Measurements from ENCODE around the gene VIM. TPM values are rescaled to one million over a fixed set of nuclear protein-coding genes. Genes with fewer than 3 reads are reported as not detected.
A peak's percentile ranks its signal among the peaks of the same experiment; 100 is the strongest.

VIM gene
- polyA plus RNA-seq (2011; rRNA removed), result 3,965 and 5,431 TPM in 2 replicates
- polyA minus RNA-seq (2011; rRNA and poly(A)+ RNA removed), result 2,786 and 3,002 TPM in 2 replicates

DNA sequence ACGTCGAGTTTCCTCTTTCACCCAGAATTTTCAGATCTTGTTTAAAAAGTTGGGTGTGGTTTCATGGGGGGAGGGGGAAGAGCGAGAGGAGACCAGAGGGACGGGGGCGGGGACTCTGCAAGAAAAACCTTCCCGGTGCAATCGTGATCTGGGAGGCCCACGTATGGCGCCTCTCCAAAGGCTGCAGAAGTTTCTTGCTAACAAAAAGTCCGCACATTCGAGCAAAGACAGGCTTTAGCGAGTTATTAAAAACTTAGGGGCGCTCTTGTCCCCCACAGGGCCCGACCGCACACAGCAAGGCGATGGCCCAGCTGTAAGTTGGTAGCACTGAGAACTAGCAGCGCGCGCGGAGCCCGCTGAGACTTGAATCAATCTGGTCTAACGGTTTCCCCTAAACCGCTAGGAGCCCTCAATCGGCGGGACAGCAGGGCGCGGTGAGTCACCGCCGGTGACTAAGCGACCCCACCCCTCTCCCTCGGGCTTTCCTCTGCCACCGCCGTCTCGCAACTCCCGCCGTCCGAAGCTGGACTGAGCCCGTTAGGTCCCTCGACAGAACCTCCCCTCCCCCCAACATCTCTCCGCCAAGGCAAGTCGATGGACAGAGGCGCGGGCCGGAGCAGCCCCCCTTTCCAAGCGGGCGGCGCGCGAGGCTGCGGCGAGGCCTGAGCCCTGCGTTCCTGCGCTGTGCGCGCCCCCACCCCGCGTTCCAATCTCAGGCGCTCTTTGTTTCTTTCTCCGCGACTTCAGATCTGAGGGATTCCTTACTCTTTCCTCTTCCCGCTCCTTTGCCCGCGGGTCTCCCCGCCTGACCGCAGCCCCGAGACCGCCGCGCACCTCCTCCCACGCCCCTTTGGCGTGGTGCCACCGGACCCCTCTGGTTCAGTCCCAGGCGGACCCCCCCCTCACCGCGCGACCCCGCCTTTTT lies at the start of gene VIM:
Gene VIM (plus strand): TSS at position 151 of the 925 bp plus-strand sequence. CDS start 1,182 bp downstream, outside the sequence.
- TF ChIP-seq, protein P1, sequence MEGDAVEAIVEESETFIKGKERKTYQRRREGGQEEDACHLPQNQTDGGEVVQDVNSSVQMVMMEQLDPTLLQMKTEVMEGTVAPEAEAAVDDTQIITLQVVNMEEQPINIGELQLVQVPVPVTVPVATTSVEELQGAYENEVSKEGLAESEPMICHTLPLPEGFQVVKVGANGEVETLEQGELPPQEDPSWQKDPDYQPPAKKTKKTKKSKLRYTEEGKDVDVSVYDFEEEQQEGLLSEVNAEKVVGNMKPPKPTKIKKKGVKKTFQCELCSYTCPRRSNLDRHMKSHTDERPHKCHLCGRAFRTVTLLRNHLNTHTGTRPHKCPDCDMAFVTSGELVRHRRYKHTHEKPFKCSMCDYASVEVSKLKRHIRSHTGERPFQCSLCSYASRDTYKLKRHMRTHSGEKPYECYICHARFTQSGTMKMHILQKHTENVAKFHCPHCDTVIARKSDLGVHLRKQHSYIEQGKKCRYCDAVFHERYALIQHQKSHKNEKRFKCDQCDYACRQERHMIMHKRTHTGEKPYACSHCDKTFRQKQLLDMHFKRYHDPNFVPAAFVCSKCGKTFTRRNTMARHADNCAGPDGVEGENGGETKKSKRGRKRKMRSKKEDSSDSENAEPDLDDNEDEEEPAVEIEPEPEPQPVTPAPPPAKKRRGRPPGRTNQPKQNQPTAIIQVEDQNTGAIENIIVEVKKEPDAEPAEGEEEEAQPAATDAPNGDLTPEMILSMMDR (IDR thresholded peaks at IDR 0.05; ENCODE audit: insufficient read depth, low read depth, low read length), result peak; percentile 22; the same call in 1 of the 2 replicates
- CTCF ChIA-PET, result interaction anchor here (0.6 to 1.7 kb wide), 7 partner anchors 29 to 370 kb away, joined by 3 to 4 read pairs (median 3); no protein-coding TSS in a partner anchor
- POLR2A ChIA-PET, result interaction anchor here (0.5 to 1.1 kb wide), 5 partner anchors 13 to 400 kb away, joined by 3 to 4 read pairs (median 3); no protein-coding TSS in a partner anchor
- H3K4me3 ChIP-seq (ENCODE audit: low read depth, low read length), result peak within 1 kb of the TSS; percentile 98
- no peaks in the 10 kb centered on the region for H3K27me3 ChIP-seq (ENCODE audit: control insufficient read depth, insufficient read depth, low read length)
- peaks cover 6% of the 10 kb centered on the region for H3K36me3 ChIP-seq (ENCODE audit: control insufficient read depth, insufficient read depth, low read length)
- DNase-seq (ENCODE audit: low read depth), result peak; percentile 86

DNA sequence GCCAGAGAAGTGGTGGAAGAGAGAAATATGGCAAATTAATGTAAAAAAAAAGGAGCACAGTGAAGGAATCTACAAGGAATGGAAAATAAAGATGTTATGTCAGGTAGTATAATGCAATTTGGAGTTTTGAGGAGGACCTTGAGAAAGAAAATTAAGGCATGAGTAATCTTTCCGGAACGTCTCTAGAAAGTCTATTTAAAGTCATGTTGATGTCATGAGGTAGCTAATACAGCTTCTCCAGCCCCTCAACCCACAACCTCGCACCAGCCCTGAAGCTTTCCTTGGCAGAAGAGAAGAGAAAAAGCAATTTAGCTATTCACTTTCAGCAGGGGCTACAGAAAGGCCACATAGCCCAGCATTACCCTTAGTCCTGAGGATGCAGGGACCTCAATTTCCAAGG lies 49.0 kb upstream of the VIM start:
- no peak for DNase-seq (ENCODE audit: low read depth)
- no peaks in the 10 kb centered on the region for H3K36me3 ChIP-seq (ENCODE audit: control insufficient read depth, insufficient read depth, low read length)
- ChIA-PET CTCF (interaction anchor here (0.6 to 1.2 kb wide), 3 partner anchors 12 to 326 kb away, joined by 3 to 4 read pairs (median 3); no protein-coding TSS in a partner anchor), POLR2A (no interaction called here)
- H3K4me3 ChIP-seq (ENCODE audit: low read depth, low read length), result no peak overlapping the region
- TF ChIP-seq, protein P1 (IDR thresholded peaks at IDR 0.05; ENCODE audit: insufficient read depth, low read depth, low read length), result no peak
- H3K27me3 ChIP-seq (ENCODE audit: control insufficient read depth, insufficient read depth, low read length), result no peaks in the 10 kb centered on the region

DNA sequence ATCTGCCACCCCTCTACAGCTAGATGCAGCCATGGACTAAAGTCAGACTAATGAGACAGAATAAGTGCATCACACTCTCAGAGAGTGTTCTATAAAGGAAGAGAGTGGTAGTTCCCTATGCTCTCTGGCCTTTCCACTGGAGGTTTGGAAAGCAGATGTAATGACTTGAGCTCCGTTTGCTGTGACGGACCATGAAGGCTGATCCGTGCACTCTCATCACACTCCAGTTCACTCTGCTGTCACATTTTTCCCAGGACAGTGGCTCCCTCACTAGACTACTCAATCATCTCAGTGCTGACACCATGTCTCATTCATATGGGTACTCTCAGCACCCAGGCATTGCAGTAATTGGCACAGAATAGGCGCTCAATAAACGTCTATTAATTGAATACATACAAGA lies 46.9 kb upstream of the VIM start:
- no peak for DNase-seq (ENCODE audit: low read depth)
- POLR2A ChIA-PET, result no interaction called here
- Histone ChIP-seq H3K4me3 (ENCODE audit: low read depth, low read length) (no peak overlapping the region), H3K27me3 (ENCODE audit: control insufficient read depth, insufficient read depth, low read length) (no peaks in the 10 kb centered on the region), H3K36me3 (ENCODE audit: control insufficient read depth, insufficient read depth, low read length) (no peaks in the 10 kb centered on the region)
- TF ChIP-seq, protein P1 (IDR thresholded peaks at IDR 0.05; ENCODE audit: insufficient read depth, low read depth, low read length), result no peak
- CTCF ChIA-PET, result interaction anchor here (1.1 kb wide), 1 partner anchor 50 kb away, joined by 3 read pairs; no protein-coding TSS in a partner anchor

DNA sequence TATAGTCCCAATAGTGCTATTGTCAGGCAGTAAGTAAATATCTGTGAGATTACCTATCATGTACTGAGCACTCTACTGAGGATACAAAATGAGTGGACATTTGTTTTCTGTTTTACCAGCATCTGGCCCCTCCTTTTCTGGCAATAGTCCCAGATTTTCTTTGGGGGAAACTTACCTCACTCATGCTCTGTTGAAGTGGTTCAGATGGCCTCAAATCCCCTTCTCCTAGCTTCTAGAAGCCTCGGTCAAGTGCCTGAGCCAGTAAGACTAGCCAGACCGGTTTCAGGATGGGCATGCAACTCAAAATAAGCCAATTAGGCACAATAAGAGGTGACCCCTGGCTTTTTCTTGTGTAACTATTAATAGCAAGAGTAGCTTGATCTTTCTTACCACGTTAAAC lies 46.3 kb upstream of the VIM start:
- Histone ChIP-seq H3K27me3 (ENCODE audit: control insufficient read depth, insufficient read depth, low read length) (no peaks in the 10 kb centered on the region), H3K36me3 (ENCODE audit: control insufficient read depth, insufficient read depth, low read length) (no peaks in the 10 kb centered on the region), H3K4me3 (ENCODE audit: low read depth, low read length) (no peak overlapping the region)
- TF ChIP-seq, protein P1 (IDR thresholded peaks at IDR 0.05; ENCODE audit: insufficient read depth, low read depth, low read length), result no peak
- ChIA-PET POLR2A (no interaction called here), CTCF (interaction anchor here (1.1 to 1.2 kb wide), 2 partner anchors 49 to 171 kb away, joined by 3 read pairs; no protein-coding TSS in a partner anchor)
- DNase-seq (ENCODE audit: low read depth), result no peak

DNA sequence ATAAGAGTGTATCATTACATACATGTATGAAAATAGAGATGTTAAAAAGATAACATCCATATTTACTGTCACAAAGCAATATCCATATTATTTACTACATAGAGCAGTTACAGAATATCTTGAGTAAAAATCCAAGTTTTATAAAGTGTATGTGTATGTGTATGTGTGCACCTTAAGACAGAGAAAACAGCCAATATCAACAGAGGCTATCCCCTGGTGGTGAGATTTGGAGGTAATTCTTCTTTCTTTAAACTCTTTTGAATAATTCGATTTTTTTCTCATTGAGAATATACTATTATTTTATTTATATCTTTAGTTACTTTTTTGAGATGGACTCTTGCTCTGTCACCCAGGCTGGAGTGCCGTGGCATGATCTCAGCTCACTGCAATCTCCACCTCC lies 44.9 kb upstream of the VIM start:
- Histone ChIP-seq H3K36me3 (ENCODE audit: control insufficient read depth, insufficient read depth, low read length) (no peaks in the 10 kb centered on the region), H3K27me3 (ENCODE audit: control insufficient read depth, insufficient read depth, low read length) (no peaks in the 10 kb centered on the region), H3K4me3 (ENCODE audit: low read depth, low read length) (no peak overlapping the region)
- ChIA-PET POLR2A (no interaction called here), CTCF (interaction anchor here (0.9 to 1.2 kb wide), 3 partner anchors 8 to 211 kb away, joined by 3 to 4 read pairs (median 3); no protein-coding TSS in a partner anchor)
- TF ChIP-seq, protein P1 (IDR thresholded peaks at IDR 0.05; ENCODE audit: insufficient read depth, low read depth, low read length), result 0 out of 2 replicates have a peak, but pooled peaks have one; percentile 15
- no peak for DNase-seq (ENCODE audit: low read depth)
